ENCODE results near the gene NCF2.

Gene NCF2

DNA sequence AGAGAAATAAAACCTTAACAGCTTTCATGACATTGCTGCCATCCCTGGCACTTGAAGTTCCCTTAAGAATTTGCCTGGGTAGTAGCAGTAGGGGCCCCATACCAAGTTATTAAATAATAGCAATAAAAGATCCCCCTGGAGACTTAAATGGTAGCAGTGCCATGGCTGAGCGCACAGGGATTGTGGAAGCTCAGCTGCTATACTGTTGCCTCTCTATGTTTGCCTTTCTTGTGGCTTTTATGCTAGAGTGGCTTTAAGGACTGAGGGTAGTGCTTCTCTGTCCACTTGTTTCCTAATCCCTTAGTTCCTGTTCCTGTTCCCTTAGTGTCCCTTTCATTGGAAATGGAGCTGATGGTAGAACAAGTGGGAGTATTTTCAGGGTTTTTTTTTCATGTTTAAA, 42.1 kb downstream of the NCF2 start:
- DNase-seq = no peak

DNA sequence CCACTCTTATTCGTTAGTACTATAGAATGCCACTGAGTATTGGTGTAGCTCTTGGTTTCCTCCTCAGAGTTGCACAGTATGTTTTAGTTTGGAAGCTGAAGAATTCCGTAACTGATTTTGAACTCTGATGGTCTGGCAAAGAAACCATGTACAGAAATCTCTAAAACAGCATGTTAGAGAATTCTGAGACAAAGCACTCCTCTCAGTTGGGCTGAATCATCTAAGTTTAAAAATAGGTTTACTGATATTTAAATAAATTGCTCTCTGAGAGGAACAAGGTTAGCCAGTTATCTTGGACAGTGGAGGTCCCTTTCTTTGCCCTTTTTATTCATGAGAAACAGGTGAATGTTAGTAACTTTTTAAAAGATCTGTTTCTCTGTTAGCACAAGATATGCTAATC, 43.8 kb downstream of the NCF2 start:
- DNase-seq = no peak

DNA sequence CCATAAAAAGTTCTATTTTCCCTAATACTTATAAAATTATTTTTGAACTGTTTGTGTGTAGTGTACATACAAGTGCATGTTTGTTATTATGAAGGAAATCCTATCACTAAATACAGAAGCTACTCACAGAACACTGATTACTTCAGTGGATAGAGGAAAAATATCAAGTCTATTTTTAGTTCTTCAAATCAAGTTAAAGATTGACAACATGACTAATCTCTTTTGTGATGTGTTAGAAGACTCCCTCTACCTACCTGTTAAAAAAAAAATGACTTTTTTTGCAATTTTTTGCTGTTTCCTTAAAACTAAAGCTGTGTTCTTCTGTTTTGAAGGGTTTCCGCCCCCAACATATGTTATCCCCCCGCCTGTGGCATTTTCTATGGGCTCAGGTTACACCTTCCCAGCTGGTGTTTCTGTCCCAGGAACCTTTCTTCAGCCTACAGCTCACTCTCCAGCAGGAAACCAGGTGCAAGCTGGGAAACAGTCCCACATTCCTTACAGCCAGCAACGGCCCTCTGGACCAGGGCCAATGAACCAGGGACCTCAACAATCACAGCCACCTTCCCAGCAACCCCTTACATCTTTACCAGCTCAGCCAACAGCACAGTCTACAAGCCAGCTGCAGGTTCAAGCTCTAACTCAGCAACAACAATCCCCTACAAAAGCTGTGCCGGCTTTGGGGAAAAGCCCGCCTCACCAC, 45.5 kb downstream of the NCF2 start:
- DNase-seq = no peak

DNA sequence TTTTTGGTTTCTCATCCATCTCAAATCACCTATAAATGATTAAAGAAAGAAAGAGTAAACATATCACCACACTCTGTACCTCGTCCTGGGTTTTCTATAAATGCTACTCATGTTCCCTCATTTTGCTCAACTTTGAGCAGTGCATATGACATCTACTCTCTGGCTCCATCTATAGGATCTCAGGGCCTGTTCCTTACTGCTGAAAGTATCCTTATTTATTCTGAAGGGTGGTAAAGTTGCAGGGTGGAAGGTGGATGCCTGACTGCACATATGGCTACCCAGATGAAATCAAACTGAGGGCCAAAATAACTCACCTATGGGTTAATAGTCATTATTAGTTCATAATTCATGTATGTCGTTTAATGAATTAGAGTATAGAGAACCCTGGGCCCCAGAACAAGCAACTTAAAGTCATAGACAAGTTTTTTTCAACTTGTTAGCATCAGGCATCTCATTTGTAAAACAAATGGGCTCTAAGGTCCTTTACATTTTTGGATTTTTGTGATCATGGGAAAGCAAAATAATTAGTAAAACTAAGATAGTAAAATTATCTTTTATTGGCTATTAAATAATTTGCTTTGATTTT, 46.5 kb downstream of the NCF2 start:
- peak; percentile 71 for DNase-seq

DNA sequence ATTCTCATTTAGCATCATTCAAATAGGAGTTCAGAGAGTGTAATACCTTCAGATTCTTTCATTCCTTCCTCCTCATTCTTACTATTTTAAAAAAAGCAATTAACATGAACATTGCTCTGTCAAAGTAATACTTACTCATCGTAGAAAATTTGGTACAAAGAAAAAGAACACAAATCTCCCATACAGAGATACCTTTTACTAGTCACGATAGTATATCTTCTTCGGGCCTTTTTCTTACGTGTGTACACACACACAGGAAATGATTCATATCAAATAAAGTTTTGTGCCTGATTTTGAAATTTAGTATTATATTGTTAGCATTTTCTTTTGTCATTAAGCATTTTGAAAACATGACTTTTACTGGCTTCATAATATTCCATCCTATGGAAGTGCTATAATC, 52.9 kb downstream of the NCF2 start:
- no peak for DNase-seq

DNA sequence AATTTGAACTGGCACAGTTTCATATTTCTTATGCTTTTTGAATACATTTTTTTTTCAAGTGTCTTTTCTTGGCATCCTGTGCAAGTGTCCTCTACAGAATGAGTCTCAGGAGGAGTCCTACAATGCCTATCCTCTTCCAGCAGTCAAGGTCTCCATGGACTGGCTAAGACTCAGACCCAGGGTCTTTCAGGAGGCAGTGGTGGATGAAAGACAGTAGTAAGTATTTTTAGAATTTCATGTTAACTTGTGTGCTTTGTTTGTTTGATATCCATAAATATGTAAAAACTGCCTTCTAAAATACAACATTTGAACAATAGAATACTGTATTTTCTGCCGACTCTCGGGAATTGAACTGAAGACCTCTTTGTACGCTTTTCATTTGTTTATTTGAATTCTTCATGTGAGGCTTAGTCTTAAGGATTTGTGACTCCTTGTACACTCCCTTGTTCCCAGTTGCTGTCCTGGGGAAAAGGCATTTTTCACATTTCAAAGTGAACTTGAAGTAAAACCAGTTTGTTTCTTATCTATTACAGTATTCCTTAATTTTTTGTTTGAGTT, 56.6 kb downstream of the NCF2 start:
- DNase-seq = no peak

DNA sequence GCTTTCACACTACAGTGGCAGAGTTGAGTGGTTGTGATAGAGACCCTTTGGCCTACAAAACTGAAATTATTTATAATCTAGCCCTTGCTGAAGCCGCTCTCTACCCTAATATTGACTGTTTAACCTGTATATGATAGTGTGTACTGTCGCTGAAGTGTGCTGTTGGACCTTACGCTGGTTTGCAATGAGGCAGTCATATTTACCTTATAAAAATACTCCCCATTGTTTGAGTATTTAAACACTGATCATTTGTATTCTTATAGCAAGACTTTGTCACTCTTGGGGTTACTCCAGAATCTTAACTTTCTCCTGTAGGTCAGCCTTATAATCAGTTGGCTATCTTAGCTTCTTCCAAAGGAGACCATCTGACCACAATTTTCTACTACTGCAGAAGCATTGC, 61.7 kb downstream of the NCF2 start:
- DNase-seq = no peak

DNA sequence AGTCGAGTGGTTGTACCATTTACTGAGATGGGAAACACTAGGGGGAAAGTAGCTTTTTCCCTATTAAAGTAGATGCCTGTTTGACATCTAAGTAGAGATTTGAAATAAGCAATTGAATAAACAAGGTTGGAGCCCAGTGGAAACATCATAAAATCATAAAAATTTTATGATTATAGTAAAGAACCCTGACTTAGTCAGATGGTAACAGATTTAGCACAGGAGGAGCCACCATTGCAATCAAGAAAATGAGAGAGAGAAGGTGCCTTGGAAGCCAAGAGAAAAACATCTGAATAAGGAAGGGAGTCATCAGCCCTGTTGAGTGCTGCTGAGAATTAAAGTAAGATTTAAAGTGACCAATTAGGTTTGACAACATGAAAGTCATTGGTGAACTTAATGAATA, 68.2 kb downstream of the NCF2 start:
- DNase-seq = no peak

DNA sequence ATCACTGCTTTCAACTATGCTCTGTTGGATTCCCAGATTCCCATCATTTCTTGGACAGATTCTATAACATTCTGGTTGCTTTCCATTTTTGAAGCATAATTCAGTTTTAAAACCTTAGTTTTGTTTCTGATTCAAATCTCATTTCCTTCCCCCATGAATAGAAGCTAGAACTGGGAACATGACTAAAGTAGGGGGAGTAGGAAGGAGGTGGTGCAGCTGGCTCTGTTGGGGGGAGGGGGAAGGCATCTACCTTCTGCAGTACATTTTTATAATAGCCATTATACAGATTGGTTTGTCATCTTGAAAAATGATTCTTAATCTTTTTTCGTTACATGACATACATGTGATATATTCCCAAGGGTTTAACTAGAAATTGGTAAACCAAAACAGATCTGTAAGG, 69.9 kb downstream of the NCF2 start:
- no peak for DNase-seq

DNA sequence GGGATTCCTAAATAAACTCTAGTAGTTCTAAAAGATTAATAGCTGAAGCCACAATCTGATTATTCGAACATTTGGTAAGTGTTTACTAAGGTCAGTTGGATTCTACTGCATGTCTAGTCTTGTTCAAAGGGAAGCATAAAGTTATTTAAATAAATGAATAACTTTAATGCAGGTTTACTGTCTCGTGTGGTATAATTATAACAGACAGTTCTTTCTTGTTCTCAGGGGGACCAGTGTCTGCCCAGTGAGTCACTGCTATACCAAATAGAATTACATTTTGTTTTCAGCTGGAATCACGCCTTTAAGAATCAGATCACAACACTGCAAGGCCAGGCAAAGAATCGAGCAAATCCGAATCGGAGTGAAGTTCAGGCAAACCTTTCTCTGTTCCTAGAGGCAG, 72.9 kb downstream of the NCF2 start:
- DNase-seq = no peak

DNA sequence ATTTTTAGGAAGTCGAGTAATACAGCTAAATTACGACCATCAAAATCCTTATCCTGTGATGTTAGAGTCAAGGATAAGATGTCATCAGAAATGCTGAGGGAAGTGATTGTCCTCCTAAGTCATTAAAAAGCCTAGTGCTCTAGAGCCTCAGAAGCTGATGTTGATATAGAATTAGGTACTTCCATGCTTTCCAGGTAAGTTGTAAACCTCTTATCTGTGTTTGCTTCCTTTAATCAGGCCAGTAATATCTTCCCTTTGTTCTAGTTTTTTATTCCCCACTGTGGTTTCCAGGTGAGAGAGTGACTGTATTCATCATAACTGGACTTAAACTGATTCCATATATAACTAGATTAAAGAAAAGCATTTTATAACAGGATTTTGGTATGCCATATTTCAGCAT, 73.5 kb downstream of the NCF2 start:
- no peak for DNase-seq

DNA sequence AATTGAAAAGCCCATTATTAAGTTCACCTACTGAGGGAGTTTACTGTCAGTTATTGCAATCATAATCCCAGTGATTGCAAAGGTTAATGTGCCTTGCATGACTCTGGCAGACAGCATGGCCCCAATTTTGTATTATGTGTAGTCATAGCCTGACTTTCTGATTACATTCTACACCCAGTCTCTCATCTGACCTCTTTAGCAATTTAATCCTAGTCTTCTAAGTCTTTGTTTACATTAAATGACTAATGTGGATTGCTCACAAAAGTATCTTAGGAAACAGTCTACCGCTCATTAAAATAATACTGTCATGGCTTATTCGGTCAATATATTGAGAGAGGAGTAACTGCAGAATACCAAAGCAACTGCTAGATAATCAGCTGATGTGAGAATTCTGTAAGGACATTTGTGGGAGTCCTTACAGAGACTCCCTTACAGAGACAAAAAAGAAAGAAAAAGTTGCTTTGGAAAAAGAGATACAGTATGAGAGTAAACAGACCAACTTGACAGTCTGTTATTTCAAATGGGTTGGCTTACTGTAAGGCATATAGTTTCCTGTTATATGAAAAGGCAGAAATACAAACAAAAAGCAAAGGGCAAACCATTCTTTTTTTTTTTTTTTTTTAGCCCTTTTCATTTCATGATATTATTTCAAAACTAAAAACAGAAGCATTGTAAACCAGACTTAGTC, 75.1 kb downstream of the NCF2 start:
- DNase-seq = no peak

DNA sequence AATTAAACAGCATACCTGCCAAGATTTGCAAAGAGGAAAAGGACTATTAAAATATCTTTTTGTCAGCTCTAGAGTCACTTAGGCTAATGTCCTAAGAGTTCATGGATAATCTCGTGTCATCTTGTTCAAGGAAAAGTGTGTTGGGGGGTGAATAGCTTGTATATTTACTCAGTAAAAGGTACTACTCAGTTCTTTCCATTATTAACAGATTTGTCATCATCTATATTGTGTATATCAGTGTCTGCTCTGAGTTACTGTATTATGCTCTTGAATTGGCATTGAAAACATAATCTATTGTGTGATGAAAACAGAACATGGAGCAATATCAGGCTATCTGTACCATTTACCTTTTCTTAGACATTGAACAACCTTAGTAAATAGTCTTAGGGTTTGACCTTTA, 76.0 kb downstream of the NCF2 start:
- no peak for DNase-seq

DNA sequence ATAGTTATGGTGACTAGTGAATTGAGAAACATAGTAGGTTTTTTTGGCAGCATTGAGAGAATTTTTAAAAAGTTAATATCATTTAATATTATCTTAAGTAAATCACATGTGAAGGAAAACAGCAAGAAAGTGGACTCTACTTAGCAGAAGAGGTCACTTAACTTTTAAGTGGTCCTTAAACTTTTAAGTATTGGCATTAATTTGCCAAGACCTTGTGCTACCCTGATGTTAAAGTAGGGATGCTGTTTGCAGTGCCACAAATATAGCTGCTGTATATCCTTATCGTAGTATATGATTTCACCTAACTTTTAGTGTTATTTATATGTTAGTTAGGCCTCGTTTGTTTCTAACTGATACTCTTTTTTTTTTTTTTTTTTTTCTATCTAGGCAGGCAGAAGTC, 77.8 kb downstream of the NCF2 start:
- DNase-seq = no peak

DNA sequence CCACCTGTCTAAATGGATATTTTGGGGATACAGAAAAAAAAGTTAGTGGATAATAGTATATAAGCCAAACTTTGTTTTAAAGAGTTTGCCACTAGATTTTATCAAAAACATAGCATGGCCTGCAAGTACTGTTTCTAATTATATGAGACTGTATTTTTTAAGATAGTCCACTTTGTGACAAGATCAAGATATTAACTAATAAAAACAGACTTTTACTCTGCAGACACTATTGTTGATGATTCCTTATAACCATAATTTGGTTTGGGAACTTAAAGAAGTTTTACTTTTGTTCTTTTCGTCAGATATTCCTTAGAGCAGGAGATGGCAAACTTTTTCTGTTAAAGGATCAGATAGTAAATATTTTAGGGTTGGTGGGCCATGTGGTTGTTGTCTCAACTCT, 81.6 kb downstream of the NCF2 start:
- DNase-seq = no peak

DNA sequence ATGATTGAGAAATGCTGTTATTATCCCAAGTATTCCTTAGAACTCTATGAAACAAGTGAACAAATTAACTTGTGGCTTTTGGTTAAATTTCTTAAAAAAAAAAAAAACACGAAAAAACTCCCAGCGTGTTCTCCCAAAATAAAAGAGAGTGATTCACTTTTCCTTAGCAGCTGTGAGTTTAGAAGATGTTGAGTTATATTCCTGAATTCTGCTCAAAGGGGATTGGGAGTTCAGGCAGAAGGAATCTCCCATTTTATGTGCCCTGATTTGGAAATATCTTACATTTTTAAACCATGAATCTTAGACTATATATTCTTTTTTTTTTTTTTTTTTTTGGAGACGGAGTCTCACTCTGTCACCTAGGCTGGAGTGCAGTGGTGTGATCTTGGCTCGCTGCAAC, 83.7 kb downstream of the NCF2 start:
- no peak for DNase-seq

All from hematopoietic multipotent progenitor cell treated with erythropoietin and hydrocortisone succinate and interleukin-3 and kit ligand, for 8 days (in vitro differentiated cells).